ENCODE results near the gene MET.

Gene MET

DNA sequence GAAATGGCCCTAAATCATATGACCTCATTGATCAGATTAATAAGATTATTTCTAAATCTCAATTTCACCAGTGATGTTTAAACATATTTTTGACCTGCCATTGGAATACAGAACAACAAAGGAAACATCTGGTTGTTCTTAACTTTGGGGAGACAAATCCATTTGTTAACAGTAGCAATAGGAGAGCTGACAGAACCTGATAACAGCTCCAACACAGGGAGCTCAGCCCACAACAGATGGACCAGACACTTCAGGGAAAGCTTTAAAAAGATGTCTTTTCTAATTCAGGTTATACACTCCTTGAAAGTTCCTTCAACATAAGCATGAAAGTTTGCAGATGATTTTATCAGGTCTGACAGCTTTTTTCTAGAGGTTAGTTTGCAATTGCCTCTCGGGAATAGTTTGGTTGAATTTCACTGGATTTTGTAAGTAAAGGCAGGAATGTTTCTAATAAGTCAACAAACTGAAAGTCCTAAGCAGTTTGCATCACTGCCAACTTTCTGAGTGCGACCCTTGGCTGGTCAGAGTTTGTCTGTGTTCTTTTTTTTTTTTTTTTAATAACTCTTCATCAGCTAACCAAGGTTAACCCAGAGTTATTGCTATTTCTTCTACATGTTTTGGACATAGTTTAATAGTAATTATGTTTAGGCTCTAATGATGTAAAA, 6.5 kb upstream of the MET start:
- DNase-seq = no peak

DNA sequence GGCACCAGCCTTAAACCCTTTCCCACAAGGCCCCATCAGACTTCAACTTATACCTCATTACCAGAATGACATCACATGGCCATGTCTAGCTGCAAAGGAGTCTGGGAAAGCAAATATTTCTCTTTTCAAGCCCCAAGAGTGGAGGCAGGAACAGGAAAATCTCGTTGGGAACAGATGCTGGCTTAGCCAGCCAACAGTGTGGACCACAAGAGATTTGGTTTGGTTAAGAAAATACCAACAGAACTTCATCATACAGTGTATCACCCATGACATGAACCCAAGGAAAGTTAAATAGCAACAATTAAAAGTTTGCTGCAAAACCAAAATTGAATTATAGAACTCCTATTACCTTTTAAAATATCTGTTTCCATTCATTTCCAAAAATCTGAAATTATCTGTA, 2.2 kb upstream of the MET start:
- DNase-seq = no peak

DNA sequence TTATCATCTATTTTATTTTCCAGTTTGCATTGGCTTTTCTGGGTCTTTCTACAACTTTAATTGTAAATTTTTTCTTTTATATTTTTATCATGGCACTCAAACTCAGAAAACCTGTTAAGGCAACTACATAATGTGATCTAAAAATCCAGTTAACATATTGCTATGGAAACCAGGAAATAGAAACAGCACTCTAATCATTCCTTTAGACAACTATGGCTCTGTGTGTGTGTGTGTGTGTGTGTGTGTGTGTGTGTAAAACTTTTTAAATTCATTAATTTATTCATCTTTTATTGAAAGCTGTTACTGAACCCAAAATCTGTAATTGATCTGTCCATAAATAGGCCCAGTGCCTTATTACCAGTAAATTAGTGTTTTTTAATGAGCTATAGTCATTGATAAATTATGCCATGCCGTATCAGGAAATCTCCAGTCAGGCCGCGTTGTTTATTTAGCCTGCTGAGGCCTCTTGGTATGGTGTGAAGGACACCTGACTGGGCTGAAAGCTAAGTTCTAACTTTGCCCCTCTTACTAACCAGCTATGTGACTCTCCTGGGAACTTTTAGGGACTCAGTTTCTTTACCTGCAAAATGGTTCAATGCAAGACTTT, 1.5 kb upstream of the MET start:
- no peak for DNase-seq

DNA sequence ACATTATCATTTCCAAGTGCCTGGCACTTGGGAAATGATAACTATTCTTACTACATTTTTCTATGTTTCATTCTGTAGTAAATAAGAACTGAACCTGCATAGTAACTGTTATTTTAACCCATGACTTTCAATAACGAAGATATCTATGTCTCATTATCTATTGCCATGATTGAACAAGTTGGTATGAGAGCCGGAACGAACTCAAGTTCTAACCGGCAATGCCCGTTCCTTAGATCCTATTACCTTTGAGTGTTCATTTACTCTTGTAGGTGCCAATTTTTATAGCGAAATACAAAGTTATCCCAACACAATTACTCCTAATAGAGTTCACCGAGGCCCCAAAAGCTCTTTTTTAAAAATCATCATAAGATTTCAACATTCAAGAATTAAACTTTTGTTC, 885 bp upstream of the MET start:
- no peak for DNase-seq

DNA sequence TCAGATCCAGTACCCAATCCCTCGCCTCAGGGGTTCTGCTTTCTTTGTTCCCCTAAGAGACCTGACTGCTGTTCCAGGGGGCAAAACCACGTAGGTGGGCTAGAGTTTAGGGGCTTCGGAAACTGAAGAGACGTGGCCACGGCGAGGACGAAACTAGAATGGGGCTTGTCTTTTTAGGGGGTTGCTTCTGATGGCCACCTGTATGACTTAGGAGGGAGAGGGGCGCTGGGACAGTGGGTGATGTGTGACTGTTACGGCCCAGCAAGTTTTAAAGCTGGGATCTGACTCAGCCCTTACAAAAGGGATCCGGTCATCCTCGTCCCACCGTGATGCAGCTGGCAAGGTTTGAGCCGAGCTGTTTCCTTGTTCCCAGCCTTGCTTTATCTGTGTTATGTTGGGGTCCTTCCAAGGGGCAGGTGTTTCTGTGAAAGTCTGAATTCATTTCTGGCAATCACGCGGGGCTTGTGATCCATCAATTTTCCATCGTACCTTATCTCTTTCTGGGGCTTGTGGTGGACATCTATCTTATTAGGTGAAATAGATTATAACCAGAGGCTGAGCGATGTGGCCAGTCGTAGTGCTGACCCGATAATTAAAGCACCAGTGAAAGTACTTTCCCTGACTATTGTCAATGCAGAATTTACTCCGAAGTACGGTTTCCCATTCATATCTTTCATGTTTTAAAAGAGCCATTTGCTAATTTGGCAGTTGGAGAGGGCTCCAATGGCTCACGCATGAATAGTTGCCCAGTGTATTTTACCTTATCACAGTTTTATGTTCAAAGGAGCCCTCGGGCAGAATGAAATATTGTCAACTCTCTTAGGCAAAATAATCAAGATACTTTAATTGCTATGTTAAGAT, 830 bp downstream of the MET start:
- DNase-seq = no peak

DNA sequence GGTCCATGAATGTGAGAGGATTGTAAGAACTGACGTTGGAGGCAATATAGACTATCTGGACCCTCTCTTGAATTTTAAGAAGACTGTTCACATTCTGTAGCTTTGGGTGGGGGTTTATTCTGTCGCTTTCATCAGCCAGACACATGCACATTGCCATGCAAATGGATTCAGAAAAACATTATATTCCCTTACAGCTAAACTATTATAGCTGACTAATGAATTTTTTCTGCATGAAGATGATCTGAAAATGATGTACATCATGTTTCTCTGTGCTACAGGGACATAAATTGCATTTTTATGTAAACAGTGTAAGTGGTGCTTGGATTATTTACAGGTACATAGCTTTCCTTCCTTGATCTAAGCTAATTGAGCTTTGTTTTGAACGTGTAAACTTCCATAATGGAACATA, 1.5 kb downstream of the MET start:
- no peak for DNase-seq

DNA sequence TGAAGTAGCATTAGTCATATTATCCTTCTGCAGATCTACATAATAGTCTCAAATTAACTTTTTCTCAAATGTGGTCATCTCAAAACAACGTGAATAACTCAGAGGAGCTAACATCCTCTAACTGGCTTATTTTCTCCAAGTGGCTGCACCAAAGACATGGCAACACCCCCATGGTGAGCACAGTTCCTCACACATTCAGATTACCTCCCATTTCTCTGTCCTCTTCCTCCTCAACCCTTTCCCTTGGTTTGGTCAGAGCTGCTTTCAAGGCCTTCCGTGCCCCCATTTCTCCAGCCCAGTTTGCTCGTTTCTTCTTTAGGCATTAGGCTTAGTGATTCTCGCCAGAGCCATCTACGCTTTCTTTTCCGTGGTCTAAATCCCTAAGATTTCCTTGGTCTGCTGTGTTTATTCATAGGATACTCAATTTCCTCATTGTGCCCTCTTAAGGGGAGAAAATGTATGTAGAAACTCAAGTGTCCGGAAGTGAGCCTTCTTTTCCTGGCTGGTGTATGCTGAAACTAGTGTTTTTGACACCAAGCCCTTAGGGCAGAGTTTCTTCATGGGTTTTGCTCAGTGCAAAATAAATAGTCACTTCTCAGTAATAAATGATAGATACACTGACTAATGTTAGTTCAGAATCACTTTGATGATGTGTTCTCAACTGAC, 2.6 kb downstream of the MET start:
- no peak for DNase-seq

DNA sequence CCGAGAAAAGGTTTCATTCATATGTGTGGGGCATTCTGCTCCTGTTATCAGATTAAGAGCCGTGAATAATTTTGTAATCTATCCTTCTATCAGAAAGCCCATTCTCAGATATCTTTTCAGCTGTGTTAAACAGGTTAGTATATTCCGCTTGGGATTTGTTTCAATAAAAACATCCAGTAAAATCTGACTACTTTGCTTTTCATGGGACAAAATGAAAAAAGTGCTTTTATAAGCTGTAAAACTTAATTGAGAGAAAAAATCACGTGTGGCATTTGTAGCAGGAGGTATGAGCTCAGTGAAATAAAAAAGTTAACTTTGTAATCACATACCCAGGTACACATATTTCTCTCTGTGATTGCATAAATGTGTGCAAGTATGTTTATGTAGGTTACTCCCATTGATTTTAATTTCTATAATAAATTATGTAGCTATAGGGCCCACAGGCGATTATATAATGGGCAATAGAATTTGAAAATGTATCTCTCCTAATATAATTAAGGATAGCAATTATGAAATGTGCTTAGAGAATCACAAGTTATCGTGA, 3.9 kb downstream of the MET start:
- no peak for DNase-seq

DNA sequence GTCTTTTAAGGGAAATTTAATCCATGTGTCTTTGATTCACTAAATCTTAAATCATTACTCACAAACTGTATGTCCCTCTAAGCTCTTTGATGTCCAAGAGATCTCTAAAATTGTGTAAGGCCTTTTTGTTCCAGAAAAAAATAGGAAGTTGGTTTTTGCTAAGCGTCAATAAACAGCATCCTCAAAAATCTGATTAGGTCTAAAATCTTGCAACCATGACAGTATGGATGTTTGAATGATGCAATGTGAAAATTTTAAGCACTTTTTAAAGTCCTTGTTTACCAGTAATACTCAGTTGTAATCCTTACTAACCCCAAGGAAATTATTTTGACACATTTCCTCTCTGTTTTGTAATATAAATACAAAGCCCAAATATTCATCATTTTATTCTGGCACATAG, 6.8 kb downstream of the MET start:
- DNase-seq = no peak

DNA sequence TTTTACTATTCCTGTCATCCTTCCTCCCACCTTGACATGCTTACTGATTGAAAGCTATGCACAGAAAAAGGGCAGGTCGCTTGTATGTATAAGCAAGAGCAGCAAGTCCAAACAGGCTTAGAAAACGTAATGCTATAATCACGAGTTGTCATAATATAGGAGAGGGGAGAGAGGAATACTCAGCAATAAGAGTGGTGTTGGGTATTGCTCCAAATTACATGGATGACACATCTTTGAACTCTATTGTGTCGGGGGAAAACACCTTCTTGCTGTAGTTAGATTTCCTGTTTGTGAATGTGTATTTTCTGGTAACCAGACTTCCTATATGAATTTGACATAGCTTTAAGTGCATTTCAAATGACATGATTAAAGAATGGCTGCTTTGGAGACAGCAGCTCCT, 7.5 kb downstream of the MET start:
- no peak for DNase-seq

DNA sequence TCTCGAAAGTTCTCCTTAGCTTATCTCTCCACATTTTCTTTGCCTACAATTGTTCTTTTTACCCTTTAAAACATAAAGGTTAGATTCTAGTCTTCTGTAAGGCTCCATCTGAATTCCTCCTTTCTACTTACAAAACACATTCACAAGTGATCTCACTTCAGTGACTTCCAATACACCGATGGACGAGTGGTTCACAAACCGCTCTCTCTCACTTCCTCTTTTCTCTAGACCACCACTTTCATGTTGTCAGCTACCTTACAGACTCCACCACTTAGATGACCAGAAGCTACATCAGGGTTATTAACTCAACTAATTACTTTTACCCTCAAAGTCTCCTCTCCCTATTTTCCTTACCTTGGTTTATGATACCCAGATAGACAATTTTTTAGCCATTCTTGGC, 11.8 kb downstream of the MET start:
- no peak for DNase-seq

DNA sequence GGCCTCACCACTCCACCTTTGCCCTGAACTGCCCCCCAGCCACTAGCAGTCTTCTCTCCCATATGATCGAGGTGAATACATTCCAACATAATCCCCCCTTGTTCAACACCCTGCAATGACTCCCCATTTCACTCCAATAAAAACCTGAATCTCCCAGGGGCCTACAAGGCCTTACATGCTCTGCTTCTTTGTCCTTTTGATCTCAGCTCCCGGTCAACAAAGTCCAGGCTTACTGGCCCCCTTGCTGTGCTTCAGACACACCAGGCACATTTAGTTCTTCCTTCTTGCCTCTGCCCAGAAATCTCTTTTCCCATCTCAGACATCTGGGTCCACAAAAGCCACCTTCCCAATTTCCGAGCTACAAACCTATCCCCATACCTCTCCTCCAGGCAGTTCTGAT, 14.0 kb downstream of the MET start:
- no peak for DNase-seq

DNA sequence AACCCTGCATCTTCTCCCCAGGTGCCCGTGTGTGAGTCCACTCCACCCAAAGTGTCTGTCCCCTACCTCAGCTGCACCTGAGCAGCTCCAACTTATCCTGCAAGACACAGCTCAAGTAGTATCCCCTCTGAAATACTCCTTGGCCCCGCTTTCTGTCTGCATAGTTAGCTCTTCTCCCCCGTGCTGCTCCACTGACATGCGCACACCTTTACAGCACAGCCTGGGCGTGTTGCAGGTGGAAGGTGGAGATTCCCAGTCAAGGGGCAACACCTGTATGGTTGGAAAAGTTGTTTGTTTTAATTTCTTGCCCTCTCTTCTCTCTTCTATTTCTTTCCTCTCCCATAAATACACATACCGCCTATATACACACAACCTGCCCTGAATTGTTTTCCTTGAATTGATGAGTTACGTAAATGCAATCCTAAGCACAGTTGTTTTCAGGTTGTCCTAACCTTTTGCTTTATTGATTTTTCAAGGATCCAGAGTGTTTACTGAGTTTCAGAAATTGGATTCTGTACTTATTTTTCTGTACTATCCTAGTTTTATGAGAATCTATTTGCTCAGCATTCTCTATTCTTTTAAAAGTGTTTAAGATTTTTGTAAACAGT, 14.9 kb downstream of the MET start:
- DNase-seq = no peak

DNA sequence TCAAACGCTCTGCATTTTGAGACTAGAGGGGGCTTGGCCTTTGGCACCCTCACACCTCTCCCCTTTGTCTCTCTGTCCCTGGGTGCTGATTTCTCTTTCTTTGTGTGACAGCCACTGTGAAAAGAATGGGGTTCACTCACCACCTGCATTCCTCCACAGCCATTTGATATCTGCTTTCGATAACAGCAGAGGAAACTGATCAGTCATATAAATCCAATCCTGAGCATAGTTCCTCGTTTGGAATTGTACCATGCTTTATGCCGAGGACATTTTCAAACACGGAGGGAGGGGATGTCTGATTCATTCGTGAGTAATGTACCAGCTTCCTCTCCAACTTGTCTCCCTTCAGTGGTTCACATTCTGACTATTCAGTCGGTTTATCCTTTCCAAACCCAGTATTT, 15.8 kb downstream of the MET start:
- no peak for DNase-seq

DNA sequence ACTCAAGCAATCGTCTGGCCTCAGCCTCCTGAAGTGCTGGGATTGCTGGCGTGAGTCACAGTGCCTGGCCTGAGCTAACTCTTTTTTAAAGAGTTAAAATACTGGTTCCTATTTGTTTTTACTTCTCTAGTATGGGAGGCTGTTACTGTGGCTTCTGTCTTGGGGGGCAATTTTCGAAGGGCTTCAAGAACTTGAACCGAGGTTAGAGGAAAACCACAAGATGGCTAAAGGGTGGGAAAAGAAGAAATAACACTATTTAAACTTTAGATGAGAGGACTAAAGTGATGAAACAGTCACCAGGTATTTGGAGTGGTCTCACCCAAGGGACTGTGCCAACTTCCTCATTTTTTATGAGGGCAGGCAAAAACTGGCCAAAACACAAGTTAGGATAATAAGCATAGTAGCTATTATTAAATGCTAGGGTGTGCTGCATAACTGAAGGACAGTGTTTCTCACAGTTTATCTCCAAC, 17.8 kb downstream of the MET start:
- no peak for DNase-seq

DNA sequence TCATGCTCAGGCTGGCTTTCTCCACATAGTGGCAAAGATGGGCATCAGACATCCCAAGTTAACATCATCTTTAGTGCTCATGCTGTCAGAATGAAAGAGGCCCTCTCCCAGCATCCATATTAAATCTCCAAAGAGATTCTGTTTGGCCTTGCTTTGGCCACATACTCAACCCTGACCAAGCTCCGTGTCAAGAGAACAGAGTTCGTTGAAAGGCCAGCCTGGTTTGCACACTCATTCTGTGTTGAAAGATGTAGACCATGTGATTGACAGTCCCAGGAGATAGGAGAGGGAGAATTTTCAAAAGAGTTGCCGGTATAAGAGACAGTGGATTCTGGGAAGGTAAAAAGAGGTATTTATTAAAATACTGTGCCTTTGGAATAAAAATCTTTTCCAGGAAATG, 19.7 kb downstream of the MET start:
- no peak for DNase-seq

DNA sequence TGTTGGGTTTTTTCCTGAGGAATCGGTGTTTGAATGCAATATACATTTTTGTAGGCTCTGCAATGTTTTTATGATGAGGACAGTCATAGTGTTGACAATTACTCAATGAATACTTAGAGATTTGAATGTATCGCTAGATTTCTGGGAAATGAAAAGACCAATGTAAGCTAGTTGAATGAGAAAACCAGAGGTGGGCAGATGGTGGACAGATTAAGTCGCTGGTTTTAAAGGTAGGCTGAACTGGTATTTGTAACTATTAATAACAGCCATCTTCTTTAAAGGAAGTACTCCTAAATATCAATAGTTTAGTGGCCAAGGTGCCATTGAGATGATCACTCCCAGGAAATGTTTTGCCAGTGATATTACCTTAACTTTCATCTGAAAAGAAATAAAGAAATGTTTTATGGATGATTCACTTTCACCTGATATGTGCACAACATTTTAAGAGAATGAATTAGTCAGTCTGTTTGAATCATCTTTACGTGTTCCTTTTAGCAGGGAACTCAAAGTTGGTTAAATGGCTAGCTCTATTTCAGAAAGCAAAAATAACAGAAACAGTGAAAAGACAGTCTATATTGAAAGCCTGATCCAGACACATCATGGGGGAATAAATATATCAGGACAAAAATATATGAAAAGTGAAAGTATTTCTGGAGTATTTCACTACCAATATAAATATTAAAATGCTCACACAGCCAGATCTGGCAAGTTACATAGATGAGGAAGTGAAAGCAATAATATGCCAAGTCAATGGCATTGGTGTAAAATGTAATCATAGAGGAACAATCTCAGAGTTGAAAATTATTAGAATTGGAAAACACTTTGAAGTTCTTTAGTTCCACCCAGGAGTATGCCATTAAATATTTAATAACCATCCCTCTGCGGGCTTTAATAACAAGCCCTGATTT, 20.7 kb downstream of the MET start:
- DNase-seq = no peak

DNA sequence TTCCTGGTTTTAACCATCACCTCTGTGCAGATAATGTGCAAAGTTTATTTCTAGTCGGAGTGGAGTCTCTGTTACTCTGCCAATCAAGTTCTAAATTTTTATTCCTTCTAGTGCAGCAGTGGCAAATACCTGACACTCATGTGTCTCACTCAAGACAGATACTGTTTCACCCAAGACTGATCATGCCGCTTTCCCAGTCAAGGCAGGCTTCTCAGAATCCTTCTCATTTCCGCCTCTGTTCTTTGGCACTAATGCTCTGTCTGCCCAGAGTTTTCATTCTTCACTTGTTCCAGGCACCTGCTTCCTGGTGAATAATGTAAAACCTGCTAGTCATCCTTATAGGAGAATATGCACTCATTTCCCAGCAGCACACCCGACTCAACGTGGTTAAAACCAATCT, 24.7 kb downstream of the MET start:
- DNase-seq = no peak

DNA sequence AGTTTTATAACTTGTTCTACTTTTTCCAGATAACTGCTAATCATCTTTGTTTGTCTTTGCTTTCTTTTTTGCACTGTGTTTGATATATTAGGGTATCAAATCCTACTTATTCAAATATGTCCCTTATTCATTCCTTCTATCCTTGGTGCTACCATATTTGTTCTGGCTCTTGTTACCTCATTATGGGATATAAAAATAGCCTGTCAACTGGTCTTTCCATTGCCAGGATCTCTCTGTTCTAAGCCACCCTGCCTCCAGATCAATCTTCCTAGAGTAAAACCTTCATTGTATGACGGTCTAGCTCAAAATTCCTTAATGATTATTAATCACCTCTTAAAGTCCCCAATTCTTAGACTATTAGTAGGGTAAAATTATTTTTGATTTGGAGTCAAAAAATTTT, 25.2 kb downstream of the MET start:
- DNase-seq = no peak

DNA sequence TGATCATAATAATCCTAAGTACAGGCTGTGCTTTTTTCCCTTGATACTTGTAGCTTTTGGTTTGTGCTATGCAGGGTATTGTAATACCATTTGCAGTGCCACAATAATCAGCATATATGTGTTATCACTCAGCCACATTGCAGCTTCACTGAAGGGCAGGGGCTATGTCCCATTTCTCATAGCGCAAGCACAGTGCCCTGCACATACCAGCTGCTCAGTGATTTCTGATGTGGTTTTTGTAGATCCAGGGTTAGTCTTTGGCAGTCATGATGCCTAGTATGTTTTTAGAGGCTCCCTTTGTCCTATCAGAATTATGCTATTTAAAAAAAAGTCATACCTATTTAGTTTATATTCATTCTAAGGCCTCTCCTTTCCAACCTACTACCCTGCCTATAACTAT, 25.8 kb downstream of the MET start:
- DNase-seq = no peak

DNA sequence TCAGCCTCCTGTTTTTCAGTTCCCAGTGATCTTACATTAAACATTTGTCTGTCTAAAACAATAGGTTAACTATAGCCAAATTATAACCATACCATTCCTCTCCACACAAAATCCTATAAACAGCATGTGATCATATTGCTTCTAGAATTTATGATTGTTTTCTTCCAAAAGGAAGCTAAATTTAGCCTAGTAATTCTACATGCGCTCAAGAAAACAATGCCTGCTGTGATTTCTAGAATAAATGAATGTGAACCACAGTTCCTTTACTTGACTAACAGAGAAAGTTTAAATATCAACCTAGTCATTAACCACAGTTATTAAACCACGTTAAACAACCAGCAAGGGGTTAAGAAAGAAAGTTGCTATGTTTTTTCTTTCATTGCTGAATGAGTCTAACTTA, 26.4 kb downstream of the MET start:
- DNase-seq = no peak
